ENCODE measurements around the gene CLDN1. TPM values are rescaled to one million over a fixed set of nuclear protein-coding genes. Genes with fewer than 3 reads are reported as not detected.

CLDN1 gene
- polyA plus RNA-seq, 1 of the 3 experiments (the other 2 are of a cell fraction): 0.82 TPM

GRCh38 chr3:190319660-190320059, 2.6 kb downstream of the CLDN1 start:
- TF ChIP-seq USF2 (IDR thresholded peaks at IDR 0.05; ENCODE audit: borderline replicate concordance, low read depth, low read length): no peak
- no peak for TF ChIP-seq ZBTB33 (IDR thresholded peaks at IDR 0.05; ENCODE audit: borderline replicate concordance, low read depth)
- TF ChIP-seq FOSL2 (IDR thresholded peaks at IDR 0.05; ENCODE audit: borderline replicate concordance, low read depth): no peak
- H3K4me1 ChIP-seq (ENCODE audit: control insufficient read depth in 1 of 2, insufficient read depth in 2 of 2, low read depth in 1 of 2, low read length in 1 of 2): peaks cover 0 to 4% of the 10 kb centered on the region in 2 experiments; a peak in 1 of 4 replicates
- no peaks in the 10 kb centered on the region for H3K9me3 ChIP-seq
- H3K36me3 ChIP-seq (replicated peaks in 1 of 2; ENCODE audit: control insufficient read depth in 1 of 2, insufficient read depth in 2 of 2, low read length in 1 of 2): no peaks in the 10 kb centered on the region
- no peaks in the 10 kb centered on the region for H3K79me2 ChIP-seq (ENCODE audit: insufficient read depth)
- H3F3A ChIP-seq (replicated peaks; ENCODE audit: insufficient read depth): no peaks in the 10 kb centered on the region
- H3K9me2 ChIP-seq: no peaks in the 10 kb centered on the region
- no peaks in the 10 kb centered on the region for H4K20me1 ChIP-seq (ENCODE audit: insufficient read depth)
- POLR2A ChIA-PET: no interaction called here
- 12% methylated on average over 4 of the region's 4 CpGs for WGBS (ENCODE audit: low lambda C conversion rate)
- DNase-seq: no peak
- H3K27ac ChIP-seq (ENCODE audit: low read depth in 2 of 2, low read length in 1 of 2): no peak overlapping the region
- CTCF ChIA-PET: no interaction called here
- H3K27me3 ChIP-seq (ENCODE audit: insufficient read depth): peaks cover 27% of the 10 kb centered on the region
- H2AFZ ChIP-seq (ENCODE audit: low read depth): no peak overlapping the region
- no peak overlapping the region for H3K9ac ChIP-seq
- H3K4me2 ChIP-seq: no peak overlapping the region
- H3K4me3 ChIP-seq (ENCODE audit: low read depth in 2 of 2, low read length in 1 of 2): no peak overlapping the region

- peaks cover 22% of the 10 kb centered on the region for H3K27me3 ChIP-seq (ENCODE audit: insufficient read depth)
- no peak overlapping the region for H3K27ac ChIP-seq (ENCODE audit: low read depth in 2 of 2, low read length in 1 of 2)
- H3K79me2 ChIP-seq (ENCODE audit: insufficient read depth): no peaks in the 10 kb centered on the region
- H4K20me1 ChIP-seq (ENCODE audit: insufficient read depth): no peaks in the 10 kb centered on the region
- no peak overlapping the region for H2AFZ ChIP-seq (ENCODE audit: low read depth)
- H3K36me3 ChIP-seq (replicated peaks in 1 of 2; ENCODE audit: control insufficient read depth in 1 of 2, insufficient read depth in 2 of 2, low read length in 1 of 2): no peaks in the 10 kb centered on the region
- no peaks in the 10 kb centered on the region for H3F3A ChIP-seq (replicated peaks; ENCODE audit: insufficient read depth)
- no peaks in the 10 kb centered on the region for H3K9me3 ChIP-seq
- no peak overlapping the region for H3K9ac ChIP-seq
- H3K4me2 ChIP-seq: no peak overlapping the region
- no peak for DNase-seq
- H3K4me3 ChIP-seq (ENCODE audit: low read depth in 2 of 2, low read length in 1 of 2): no peak overlapping the region
- 3% methylated on average over 5 of the region's 5 CpGs for whole genome bisulfite sequencing (ENCODE audit: low lambda C conversion rate)
- no peaks in the 10 kb centered on the region for H3K9me2 ChIP-seq
- peaks cover 0 to 4% of the 10 kb centered on the region in 2 experiments; a peak in 1 of 4 replicates for H3K4me1 ChIP-seq (ENCODE audit: control insufficient read depth in 1 of 2, insufficient read depth in 2 of 2, low read depth in 1 of 2, low read length in 1 of 2)
- ChIA-PET CTCF (interaction anchor here (0.9 to 1.3 kb wide), 2 partner anchors 351 to 357 kb away, joined by 3 to 7 read pairs; no protein-coding TSS in a partner anchor), POLR2A (no interaction called here)
- TF ChIP-seq TCF12 (IDR thresholded peaks at IDR 0.05) (no peak), SMC3 (IDR thresholded peaks at IDR 0.05; ENCODE audit: low read depth, low read length) (no peak), MXI1 (IDR thresholded peaks at IDR 0.05; ENCODE audit: low read depth, low read length) (no peak), RCOR1 (IDR thresholded peaks at IDR 0.05; ENCODE audit: low read length) (no peak), NRF1 (IDR thresholded peaks at IDR 0.05; ENCODE audit: low read depth, low read length) (no peak), ELF1 (IDR thresholded peaks at IDR 0.05) (no peak), POLR2AphosphoS5 (IDR thresholded peaks at IDR 0.05; ENCODE audit: low read depth, low read length) (no peak), MAX (IDR thresholded peaks at IDR 0.05; ENCODE audit: low read depth) (no peak), EP300 (IDR thresholded peaks at IDR 0.05; ENCODE audit: borderline replicate concordance in 1 of 2, low read depth in 1 of 2, low read length in 1 of 2) (no peak), JUND (IDR thresholded peaks at IDR 0.05) (no peak), RXRA (IDR thresholded peaks at IDR 0.05; ENCODE audit: borderline replicate concordance, low read depth) (no peak), ZBTB33 (IDR thresholded peaks at IDR 0.05; ENCODE audit: borderline replicate concordance, low read depth) (no peak), FOXJ3 (CRISPR knock-in tag; IDR thresholded peaks at IDR 0.05) (no peak), FOSL2 (IDR thresholded peaks at IDR 0.05; ENCODE audit: borderline replicate concordance, low read depth) (no peak), YY1 (IDR thresholded peaks at IDR 0.05; ENCODE audit: low read depth) (no peak), USF1 (IDR thresholded peaks at IDR 0.05; ENCODE audit: borderline replicate concordance, low read depth) (no peak), FOXM1 (IDR thresholded peaks at IDR 0.05; ENCODE audit: low read depth) (no peak), REST (IDR thresholded peaks at IDR 0.05; ENCODE audit: low read depth, low read length) (no peak)
Observed at GRCh38 chr3:190318666-190319065, 3.6 kb downstream of the CLDN1 start.

All from SK-N-SH (cell line).